ENCODE data around the gene ZNF362. TPM values are rescaled to one million over a fixed set of nuclear protein-coding genes. Genes with fewer than 3 reads are reported as not detected.

Gene ZNF362
- total RNA-seq, 2 experiments from 2014 or later, result 8.9 to 26.1 TPM

- H3K79me2 ChIP-seq (ENCODE audit: insufficient read depth, low read depth, low read length), result no peaks in the 10 kb centered on the region
- no peaks in the 10 kb centered on the region for H4K20me1 ChIP-seq (ENCODE audit: insufficient read depth, low read length)
- no peaks in the 10 kb centered on the region for H3K9me3 ChIP-seq (ENCODE audit: low read length)
- no peaks in the 10 kb centered on the region for H3K4me1 ChIP-seq (ENCODE audit: insufficient read depth, low read length, poor library complexity, severe bottlenecking)
- TF ChIP-seq, protein P1, sequence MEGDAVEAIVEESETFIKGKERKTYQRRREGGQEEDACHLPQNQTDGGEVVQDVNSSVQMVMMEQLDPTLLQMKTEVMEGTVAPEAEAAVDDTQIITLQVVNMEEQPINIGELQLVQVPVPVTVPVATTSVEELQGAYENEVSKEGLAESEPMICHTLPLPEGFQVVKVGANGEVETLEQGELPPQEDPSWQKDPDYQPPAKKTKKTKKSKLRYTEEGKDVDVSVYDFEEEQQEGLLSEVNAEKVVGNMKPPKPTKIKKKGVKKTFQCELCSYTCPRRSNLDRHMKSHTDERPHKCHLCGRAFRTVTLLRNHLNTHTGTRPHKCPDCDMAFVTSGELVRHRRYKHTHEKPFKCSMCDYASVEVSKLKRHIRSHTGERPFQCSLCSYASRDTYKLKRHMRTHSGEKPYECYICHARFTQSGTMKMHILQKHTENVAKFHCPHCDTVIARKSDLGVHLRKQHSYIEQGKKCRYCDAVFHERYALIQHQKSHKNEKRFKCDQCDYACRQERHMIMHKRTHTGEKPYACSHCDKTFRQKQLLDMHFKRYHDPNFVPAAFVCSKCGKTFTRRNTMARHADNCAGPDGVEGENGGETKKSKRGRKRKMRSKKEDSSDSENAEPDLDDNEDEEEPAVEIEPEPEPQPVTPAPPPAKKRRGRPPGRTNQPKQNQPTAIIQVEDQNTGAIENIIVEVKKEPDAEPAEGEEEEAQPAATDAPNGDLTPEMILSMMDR (conservative IDR thresholded peaks at IDR 0.05; ENCODE audit: low read length), result no peak
- TF ChIP-seq EZH2phosphoT487 (IDR thresholded peaks at IDR 0.05; ENCODE audit: borderline replicate concordance, low read depth, low read length), result no peak
- no peak overlapping the region for H2AFZ ChIP-seq (ENCODE audit: low read length)
- DNase-seq (ENCODE audit: low spot score), result no peak
- no peaks in the 10 kb centered on the region for H3K36me3 ChIP-seq (ENCODE audit: insufficient read depth, low read length)
- H3K9me2 ChIP-seq (ENCODE audit: insufficient read depth, low read length), result no peaks in the 10 kb centered on the region
- BruUV-seq (replicated peaks), result no TSS peak
- ChIA-PET POLR2A (interaction anchor here (0.6 kb wide), 1 partner anchor 35 kb away, joined by 4 read pairs; no protein-coding TSS in a partner anchor), CTCF (ENCODE audit: unreplicated experiment) (no interaction called here)
- no peak overlapping the region for H3K27ac ChIP-seq (ENCODE audit: low read depth, low read length, poor library complexity, severe bottlenecking)
- intact Hi-C loops (cut with micrococcal nuclease; ENCODE audit: unreplicated experiment), result no loop called here
- H3K4me3 ChIP-seq (ENCODE audit: low read depth, low read length, poor library complexity, severe bottlenecking), result no peak overlapping the region
- no peak overlapping the region for H3K4me2 ChIP-seq (ENCODE audit: low read length)
Measured at GRCh38 chr1:33314416-33314815, 58.1 kb downstream of the ZNF362 start.

DNA sequence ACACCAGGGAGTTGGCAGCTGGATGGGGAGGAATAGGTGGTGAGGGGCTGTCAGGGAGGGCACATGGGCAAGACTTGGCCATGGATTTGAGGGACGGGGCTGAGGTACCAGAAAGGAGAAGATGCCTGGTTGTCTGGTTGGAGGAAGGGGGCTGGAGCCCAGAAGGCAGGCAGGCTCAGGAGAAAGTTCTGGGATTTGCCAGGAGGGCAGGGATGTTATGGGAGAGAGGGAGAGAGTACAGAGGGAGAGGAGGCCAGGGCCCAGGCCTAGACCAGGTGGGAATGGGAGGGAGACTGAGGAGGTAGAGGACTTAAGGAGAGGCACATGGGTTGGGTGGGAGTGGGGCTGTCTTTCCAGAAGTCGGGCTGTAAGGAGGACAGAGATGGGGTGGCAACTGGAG is 60.3 kb downstream of the ZNF362 start:
- DNase-seq (ENCODE audit: low spot score), result no peak
- BruUV-seq (replicated peaks), result no TSS peak
- H3K79me2 ChIP-seq (ENCODE audit: insufficient read depth, low read depth, low read length), result no peaks in the 10 kb centered on the region
- no peaks in the 10 kb centered on the region for H3K9me2 ChIP-seq (ENCODE audit: insufficient read depth, low read length)
- ChIA-PET CTCF (ENCODE audit: unreplicated experiment) (no interaction called here), POLR2A (no interaction called here)
- H3K36me3 ChIP-seq (ENCODE audit: insufficient read depth, low read length), result no peaks in the 10 kb centered on the region
- H3K27ac ChIP-seq (ENCODE audit: low read depth, low read length, poor library complexity, severe bottlenecking), result no peak overlapping the region
- no peaks in the 10 kb centered on the region for H3K9me3 ChIP-seq (ENCODE audit: low read length)
- no peaks in the 10 kb centered on the region for H3K4me1 ChIP-seq (ENCODE audit: insufficient read depth, low read length, poor library complexity, severe bottlenecking)
- H4K20me1 ChIP-seq (ENCODE audit: insufficient read depth, low read length), result no peaks in the 10 kb centered on the region
- H3K4me2 ChIP-seq (ENCODE audit: low read length), result no peak overlapping the region
- intact Hi-C loops (cut with micrococcal nuclease; ENCODE audit: unreplicated experiment), result no loop called here
- TF ChIP-seq, protein P1 (conservative IDR thresholded peaks at IDR 0.05; ENCODE audit: low read length), result no peak
- TF ChIP-seq EZH2phosphoT487 (IDR thresholded peaks at IDR 0.05; ENCODE audit: borderline replicate concordance, low read depth, low read length), result no peak
- H3K4me3 ChIP-seq (ENCODE audit: low read depth, low read length, poor library complexity, severe bottlenecking), result no peak overlapping the region
- no peak overlapping the region for H2AFZ ChIP-seq (ENCODE audit: low read length)

DNA sequence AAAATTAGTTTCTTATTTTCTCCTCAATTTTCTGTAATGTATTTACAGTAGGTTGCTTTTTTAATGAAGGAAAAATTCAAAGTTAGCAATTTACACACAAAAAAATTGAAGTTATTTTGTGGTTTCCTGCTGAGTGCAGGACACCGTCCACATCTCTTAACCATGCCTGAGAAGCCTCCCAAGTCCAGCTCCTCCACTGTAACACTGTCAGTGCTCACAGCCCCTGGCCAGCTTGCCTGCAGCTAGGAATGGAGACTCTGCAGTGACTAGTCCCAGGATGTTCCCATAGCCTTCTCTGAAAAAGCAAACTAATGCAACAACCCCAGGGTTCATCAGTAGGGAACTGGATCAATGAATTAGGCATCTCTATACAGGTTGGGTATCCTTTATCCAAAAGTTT is 61.1 kb downstream of the ZNF362 start:
- no peaks in the 10 kb centered on the region for H3K9me2 ChIP-seq (ENCODE audit: insufficient read depth, low read length)
- no peaks in the 10 kb centered on the region for H3K79me2 ChIP-seq (ENCODE audit: insufficient read depth, low read depth, low read length)
- no peaks in the 10 kb centered on the region for H3K9me3 ChIP-seq (ENCODE audit: low read length)
- no peaks in the 10 kb centered on the region for H3K4me1 ChIP-seq (ENCODE audit: insufficient read depth, low read length, poor library complexity, severe bottlenecking)
- no peak overlapping the region for H2AFZ ChIP-seq (ENCODE audit: low read length)
- no peaks in the 10 kb centered on the region for H4K20me1 ChIP-seq (ENCODE audit: insufficient read depth, low read length)
- no peaks in the 10 kb centered on the region for H3K36me3 ChIP-seq (ENCODE audit: insufficient read depth, low read length)
- TF ChIP-seq, protein P1 (conservative IDR thresholded peaks at IDR 0.05; ENCODE audit: low read length), result no peak
- no peak for TF ChIP-seq EZH2phosphoT487 (IDR thresholded peaks at IDR 0.05; ENCODE audit: borderline replicate concordance, low read depth, low read length)
- ChIA-PET POLR2A (interaction anchor here (0.6 kb wide), 1 partner anchor 834 kb away, joined by 4 read pairs; no protein-coding TSS in a partner anchor), CTCF (ENCODE audit: unreplicated experiment) (no interaction called here)
- no peak overlapping the region for H3K4me2 ChIP-seq (ENCODE audit: low read length)
- H3K4me3 ChIP-seq (ENCODE audit: low read depth, low read length, poor library complexity, severe bottlenecking), result no peak overlapping the region
- no peak overlapping the region for H3K27ac ChIP-seq (ENCODE audit: low read depth, low read length, poor library complexity, severe bottlenecking)
- intact Hi-C loops (cut with micrococcal nuclease; ENCODE audit: unreplicated experiment), result no loop called here
- no peak for DNase-seq (ENCODE audit: low spot score)
- no TSS peak for BruUV-seq (replicated peaks)
